NCI-H146 treated with DMSO at 0.1 percent for 48 hours (cell line): ENCODE results near the gene CD34.
"Not testable (repeated sequence)": the region's sequence is repeated elsewhere in the genome, so short reads cannot be mapped to it uniquely, and the experiment has no call there.

Source experiments
- DNase-seq: peaks from one replicate; lab custom pipeline; 2025; ENCODE audit not compliant: unreplicated experiment; lab: John Stamatoyannopoulos, UW

The CD34 gene, protein sequence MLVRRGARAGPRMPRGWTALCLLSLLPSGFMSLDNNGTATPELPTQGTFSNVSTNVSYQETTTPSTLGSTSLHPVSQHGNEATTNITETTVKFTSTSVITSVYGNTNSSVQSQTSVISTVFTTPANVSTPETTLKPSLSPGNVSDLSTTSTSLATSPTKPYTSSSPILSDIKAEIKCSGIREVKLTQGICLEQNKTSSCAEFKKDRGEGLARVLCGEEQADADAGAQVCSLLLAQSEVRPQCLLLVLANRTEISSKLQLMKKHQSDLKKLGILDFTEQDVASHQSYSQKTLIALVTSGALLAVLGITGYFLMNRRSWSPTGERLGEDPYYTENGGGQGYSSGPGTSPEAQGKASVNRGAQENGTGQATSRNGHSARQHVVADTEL

DNA sequence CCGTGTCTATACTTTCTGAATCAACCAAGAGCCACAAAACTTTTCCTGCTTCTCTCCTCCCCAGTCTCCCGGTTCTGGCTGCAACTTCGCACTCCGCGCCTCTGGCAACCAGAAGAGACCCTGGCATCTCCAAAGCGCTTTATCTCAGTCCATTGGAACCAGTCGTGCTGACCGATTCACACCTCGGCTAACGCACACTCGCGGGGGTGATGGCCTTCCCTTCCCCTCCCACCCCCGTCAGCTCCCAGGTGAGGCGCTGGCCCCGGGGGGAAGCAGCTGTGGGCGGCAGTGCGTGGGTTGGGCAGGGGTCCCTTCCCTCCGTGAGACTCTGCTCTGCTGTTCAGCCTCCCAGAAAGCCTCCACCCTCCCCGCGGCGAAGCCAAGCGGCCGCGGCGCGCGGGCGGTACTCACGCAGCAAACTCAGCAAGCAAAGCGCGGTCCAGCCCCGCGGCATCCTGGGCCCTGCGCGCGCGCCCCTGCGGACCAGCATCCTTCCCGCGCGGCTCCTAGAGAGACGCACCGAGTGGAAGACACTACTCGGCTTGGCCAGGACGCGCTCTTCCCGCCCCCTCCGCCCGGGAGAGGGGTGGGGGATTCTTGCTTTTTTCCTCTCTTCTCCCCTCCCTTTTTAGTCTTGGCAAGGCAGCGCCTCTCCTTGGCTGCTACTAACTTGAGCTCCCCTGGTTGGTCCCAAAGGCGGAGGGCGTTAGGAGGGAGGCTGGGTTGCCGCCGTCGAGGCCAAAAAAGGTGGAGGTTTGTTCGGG, at the start of gene CD34:
TSS of gene CD34 (minus strand) at position 535 of the 764 bp plus-strand sequence. CDS start at position 490, 45 bp downstream.
- no peak for DNase-seq

GRCh38 chr1:207960346-207960745, 49.4 kb upstream of the CD34 start:
- no peak for DNase-seq

GRCh38 chr1:207959910-207960309, 49.0 kb upstream of the CD34 start:
- no peak for DNase-seq

- DNase-seq, result no peak
Observed at GRCh38 chr1:207959141-207959825, 48.4 kb upstream of the CD34 start.

DNA sequence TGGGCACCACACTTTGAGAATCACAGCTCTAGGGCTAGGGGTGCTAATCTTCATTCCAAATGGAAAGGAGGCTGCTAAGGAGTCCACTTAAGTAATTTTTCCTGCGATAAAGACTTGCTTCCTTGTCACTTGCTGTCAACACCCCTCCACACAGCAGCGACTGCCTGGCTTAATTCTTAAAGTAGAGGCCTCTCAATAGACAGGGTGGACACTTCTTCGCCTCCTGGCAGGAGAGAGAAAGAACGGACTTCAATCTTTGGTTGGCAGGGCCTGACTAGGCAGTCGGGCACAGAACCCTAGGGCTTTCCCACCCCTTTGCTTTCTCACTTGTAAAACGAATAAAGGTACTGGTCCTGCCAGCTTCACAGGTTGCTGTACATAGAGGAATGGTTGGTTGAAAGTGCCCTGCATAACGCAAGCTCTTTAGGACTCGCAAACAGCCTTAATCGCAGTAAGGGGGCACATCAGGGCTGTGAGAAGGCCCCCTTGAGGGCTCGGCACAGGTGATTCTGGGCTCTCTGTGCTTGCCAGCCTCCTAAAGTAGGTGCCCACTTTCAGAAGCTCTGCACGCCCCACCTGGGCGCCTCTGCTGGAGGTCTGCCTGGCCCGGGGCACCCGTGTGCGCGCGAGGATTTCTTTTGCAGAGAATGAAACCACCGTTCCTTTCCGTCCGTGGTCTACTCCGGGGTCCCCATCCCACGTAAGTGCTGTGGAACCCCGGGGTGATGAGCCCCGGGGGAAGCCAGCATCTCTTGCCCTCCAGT, 47.6 kb upstream of the CD34 start:
- DNase-seq, result no peak

DNA sequence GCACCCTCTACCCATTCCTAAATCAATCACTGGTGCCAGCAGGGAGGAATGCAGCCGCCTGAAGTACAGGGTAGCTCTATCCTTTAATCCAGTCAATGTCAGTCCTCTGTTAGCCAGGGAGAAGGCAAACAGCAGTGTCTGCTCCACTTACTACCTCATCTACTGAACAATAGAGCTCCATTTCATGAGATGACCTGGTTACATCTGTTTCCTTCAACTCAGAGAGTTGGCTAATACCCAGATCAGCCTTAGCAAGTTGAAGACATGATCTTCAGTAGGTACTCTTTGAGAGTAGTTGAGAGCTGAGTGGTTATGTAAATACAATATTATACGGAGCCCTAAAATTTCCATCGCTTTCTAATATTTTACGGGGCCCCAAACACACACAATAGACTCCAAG, 46.1 kb upstream of the CD34 start:
- DNase-seq, result no peak

DNA sequence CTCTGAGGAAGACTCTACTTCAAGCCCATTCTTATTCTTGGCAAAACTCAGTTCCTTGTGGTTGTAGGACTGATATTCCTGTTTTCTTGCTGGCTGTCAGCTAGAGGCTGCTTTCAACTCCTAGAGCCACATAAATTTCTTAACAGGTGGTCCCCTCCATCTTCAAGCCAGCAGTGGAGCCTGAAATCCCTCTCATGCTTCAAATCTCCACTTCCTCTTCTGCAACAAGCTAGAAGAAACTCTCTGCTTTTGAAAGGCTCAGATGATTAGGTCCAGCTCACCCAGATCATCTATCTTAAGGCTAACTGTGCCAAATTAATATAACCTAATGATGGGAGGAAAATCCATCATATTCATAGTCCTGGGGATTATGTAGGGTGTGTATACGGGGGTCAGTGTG, 43.2 kb upstream of the CD34 start:
- DNase-seq, result no peak

DNA sequence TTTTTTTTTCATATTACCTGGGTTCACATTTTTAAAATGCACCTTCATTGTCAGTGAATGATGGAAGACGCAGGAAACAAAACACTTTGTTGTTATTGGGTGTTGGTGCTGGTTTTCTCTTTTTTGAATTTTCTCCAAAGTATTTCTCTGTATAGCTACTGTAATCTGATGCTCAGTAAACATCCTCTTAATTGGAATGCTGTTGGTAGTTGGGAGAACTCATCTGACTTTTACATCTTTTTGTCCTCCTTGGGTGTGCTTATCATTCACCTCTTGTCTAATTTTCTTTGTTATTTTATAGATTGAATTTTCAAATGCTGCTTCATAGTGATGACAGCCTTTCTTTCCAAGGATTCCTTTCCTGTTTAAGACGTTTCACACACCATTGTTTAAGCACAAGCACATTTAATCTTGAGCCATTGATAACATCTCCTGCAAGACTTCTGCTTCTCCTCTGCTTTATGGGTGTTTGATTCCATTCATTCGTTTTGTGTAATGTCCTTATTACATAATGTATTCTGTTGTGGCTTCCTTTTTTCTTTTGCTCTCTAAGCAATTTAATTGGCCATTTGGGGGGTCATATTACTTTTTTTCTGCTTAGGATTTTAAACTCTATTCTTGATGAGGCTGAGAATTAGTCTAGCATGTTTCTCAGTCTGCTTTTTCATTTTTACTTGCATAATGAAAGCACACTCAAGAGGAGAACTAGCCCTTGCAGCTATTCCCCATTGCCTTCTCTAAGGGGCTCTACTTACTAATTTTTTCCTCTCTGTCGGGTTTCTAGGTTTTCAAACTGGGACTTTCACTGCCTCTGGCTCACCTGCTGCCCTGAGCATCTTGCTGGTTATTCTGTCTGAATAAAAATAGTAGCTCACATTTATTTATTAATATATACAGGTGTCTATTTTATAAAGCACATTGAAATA, 42.0 kb upstream of the CD34 start:
- no peak for DNase-seq

- no peak for DNase-seq
Observed at GRCh38 chr1:207951652-207952051, 40.7 kb upstream of the CD34 start.

- DNase-seq, result no peak
Observed at GRCh38 chr1:207950750-207951149, 39.8 kb upstream of the CD34 start.

- DNase-seq, result no peak
Observed at GRCh38 chr1:207949571-207950195, 38.8 kb upstream of the CD34 start.

DNA sequence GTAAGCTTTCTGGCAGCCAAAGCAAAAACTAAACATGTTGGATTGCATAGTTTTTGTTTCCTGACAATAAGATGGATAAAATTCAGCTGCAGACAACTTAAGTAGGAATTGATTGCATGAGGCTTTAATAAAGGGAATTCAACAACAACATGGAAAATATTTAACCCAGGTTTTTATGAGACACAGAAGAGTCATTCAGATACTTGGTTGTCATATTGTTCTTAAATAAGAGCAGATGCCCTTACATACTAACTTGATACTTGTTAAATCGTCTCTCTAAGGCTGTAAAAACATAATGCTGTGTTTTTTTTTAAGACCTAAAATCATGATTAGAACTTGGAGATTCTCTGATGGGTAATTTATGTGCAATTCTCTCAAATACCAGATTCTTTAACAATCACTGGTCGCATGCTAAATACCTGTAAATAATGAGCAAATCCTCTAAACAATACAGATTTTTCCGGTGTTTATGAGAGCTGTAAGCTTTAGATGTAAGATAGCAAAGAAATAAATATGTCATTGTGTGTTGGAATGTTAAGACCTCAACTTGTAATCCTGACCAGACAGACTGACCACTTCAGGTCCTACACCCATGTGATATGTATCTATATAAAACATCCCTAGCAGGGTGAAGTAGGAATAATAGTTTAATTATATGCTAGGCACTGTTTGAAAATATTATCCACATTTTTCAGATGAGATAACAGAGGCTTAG, 37.8 kb upstream of the CD34 start:
- no peak for DNase-seq

GRCh38 chr1:207946756-207947155, 35.8 kb upstream of the CD34 start:
- DNase-seq, result no peak

GRCh38 chr1:207944571-207944970, 33.6 kb upstream of the CD34 start:
- DNase-seq, result no peak

DNA sequence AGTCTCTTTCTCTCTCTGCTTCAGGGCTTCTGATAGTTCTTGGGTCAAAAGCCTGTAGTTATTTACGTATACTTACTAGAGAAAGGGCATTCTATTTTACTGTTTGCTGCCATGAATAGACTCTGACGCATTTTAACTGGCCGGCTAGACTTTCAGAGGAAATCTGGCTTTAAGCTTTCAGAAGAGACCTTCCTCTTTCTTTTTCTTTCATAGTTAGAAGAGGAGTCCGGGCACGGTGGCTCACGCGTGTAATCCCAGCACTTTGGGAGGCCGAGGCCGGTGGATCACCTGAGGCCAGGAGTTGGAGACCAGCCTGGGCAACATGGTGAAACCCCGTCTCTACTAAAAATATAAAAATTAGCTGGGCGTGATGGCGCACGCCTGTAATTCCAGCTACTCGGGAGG, 31.4 kb upstream of the CD34 start:
- DNase-seq, result not testable (repeated sequence)

- no peak for DNase-seq
Observed at GRCh38 chr1:207941665-207942064, 30.7 kb upstream of the CD34 start.

DNA sequence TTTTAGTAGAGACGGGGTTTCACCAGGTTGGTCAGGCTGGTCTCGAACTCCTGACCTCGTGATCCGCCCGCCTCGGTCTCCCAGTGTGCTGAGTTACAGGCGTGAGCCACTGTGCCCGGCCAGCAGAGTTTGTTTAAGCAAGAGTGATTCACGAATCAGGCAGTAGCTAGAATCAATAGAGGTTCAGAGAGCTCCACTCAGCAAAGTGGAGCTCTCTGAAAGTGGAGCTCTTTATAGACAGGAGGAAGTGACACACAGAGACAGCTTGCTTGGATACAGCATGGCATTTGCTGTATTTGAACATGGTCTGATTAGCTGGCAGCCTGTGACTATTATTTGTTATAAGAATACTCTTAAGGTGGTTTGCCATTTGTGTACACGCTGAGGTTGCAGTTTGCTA, 27.1 kb upstream of the CD34 start:
- DNase-seq, result no peak

DNA sequence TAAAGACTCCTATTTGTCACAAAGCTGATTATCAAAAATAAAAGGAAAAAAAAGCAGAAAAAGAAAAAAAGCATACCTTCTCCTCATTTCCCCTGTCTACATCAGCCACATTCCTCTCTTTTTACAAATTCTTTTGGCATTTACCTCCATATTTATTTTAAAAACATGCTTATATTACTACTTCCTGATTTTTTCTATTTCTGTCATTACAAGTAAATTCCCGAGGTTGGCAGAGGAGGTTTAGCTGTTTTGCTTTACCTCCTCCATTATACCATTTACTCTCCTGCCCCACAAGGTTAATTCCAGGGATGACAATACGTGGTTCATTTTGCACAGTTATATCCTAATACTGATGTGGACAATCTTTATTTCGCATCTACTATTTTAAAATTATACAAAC, 26.3 kb upstream of the CD34 start:
- no peak for DNase-seq

GRCh38 chr1:207935166-207935583, 24.2 kb upstream of the CD34 start:
- no peak for DNase-seq
